NCI-H1092 treated with DMSO at 0.1 percent for 48 hours (cell line): ENCODE data around the gene SRRM5.
"Not testable (repeated sequence)": the region's sequence is repeated elsewhere in the genome, so short reads cannot be mapped to it uniquely, and the experiment has no call there.

Experiments
- DNase-seq: peaks from one replicate; lab custom pipeline; 2025; lab: John Stamatoyannopoulos, UW

The SRRM5 gene

GRCh38 chr19:43638214-43638994 lies 26.5 kb downstream of the SRRM5 start:
- DNase-seq = no peak

GRCh38 chr19:43638995-43639518 lies 27.2 kb downstream of the SRRM5 start:
- no peak for DNase-seq

DNA sequence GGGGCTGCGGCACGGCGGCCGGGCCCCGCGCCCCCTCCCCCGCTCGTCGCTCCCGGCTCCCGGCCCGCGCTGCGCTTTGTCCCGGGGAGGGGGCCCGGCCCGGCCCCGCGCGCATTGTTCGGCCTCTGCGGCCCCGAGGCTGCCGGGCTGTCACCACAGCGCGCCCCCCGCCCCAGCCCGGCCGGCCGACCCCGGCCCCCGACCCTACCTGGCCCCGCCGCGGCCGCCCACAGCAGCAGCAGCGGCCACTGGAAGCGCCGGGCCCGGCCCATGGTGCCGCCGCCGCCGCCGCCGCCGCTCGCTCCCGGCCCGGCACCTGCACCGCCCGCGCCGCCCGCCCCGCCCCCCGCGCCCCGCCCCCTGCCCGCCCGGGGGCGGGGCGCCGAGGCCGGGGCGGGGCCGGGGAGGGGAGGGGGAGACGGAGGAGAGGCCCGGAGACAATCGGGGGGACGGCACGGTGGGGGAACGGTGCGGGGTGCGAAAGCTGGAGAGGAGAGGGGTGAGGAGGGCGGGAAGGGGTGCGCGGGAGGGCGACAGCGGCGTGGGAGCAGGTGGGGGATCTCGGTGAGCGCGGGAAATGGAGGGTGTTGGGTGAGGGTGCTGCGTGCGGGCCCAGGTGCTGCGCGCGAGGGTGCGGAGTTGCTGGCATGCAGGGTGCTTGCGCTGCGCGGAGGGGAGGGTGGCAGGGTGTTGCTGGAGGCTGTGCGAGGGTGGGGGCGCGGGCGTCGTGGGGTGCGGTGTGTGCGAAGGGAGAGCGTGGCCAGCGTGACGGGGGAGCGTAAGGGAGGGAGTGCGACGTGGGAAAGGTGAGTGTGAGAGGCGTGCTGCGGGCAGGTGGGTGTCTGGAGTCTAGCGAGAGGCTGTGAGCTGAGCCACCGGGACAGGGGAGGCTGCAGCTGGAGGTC lies 27.9 kb downstream of the SRRM5 start, which contains the start of gene CADM4:
TSS of gene CADM4 (minus strand) at position 332 of the 905 bp plus-strand sequence. CDS start at position 272, 60 bp downstream.
- DNase-seq = peak; percentile 4

GRCh38 chr19:43640424-43640757 lies 28.5 kb downstream of the SRRM5 start:
- DNase-seq = no peak

GRCh38 chr19:43641333-43641732 lies 29.4 kb downstream of the SRRM5 start:
- no peak for DNase-seq

DNA sequence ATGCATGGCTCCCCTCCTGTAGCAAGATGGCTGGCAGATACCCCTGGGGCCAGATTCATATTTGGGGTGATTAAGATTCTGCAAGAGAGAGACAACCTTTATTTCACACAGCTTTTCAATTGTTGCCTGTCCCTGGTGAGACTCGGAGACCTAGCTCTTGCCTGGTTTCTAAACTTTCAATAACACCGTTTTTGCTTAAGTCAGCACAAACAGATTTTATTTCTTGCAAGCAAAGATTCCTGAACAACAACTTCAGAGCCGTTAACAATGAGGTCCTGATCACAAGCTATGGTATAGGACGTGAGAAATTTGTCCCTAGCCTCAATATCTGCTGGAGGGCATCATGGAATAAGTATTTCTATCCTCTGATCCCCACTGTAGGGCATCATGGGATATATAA lies 30.6 kb downstream of the SRRM5 start:
- DNase-seq = no peak

GRCh38 chr19:43643326-43643725 lies 31.4 kb downstream of the SRRM5 start:
- no peak for DNase-seq

- DNase-seq = no peak
Measured at GRCh38 chr19:43644181-43644580, 32.3 kb downstream of the SRRM5 start.

- DNase-seq = no peak
Measured at GRCh38 chr19:43648633-43649032, 36.7 kb downstream of the SRRM5 start.

GRCh38 chr19:43649514-43649913 lies 37.6 kb downstream of the SRRM5 start:
- no peak for DNase-seq

DNA sequence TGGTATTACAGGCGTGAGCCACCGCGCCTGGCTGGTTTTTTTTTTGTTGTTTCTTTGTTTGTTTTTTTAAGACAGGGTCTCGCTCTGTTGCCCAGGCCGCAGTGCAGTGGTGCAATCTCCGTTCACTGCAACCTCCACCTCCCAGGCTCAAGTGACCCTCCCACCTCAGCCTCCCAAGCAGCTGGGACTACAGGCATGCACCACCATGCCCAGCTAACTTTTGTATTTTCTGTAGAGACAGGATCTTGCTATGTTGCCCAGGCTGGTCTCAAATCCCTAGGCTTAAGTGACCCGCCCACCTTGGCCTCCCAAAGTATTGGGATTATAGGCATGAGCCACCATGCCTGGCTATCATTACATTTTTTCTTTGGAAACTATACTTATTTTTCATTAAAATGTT lies 38.4 kb downstream of the SRRM5 start:
- DNase-seq = not testable (repeated sequence)

DNA sequence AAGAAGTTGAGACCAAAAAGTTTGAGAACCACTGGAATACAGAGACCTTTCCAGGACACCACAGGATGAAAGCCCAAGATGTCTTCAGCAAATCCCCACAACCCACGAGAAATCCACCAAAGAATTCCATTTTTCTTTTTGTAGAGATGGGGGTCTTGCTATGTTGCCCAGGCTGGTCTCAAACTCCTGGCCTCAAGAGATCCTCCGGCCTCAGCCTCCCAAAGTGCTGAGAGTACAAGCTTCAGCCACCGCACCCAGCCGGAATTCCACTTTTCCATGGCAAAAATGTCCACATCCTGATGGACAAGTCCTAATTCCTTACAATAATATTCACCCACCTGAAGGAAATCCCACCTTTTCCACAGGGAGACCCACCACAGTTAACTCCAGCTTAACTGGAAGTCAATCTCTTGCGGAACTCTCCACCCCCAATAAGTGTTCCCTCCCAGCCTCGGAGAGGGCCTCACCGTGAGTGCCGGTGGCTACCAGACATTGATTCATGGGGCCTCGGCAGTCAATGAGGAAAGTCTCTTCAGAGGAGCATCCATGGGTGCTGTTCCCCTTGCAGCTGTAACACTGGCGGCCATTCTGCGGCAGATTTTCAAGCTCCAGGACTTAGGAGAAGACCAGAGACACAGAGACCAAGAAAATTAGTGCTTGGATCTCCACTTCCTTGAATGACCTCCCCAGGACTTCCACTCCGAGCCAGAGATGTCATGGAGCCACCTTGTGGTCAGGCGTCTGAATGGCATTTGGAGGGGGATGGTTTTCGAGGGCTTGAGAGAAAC lies 40.1 kb downstream of the SRRM5 start:
- peak; percentile 11 for DNase-seq

- no peak for DNase-seq
Measured at GRCh38 chr19:43652546-43652874, 40.6 kb downstream of the SRRM5 start.

GRCh38 chr19:43656436-43656835 lies 44.5 kb downstream of the SRRM5 start:
- no peak for DNase-seq

- no peak for DNase-seq
Measured at GRCh38 chr19:43658001-43658400, 46.1 kb downstream of the SRRM5 start.

DNA sequence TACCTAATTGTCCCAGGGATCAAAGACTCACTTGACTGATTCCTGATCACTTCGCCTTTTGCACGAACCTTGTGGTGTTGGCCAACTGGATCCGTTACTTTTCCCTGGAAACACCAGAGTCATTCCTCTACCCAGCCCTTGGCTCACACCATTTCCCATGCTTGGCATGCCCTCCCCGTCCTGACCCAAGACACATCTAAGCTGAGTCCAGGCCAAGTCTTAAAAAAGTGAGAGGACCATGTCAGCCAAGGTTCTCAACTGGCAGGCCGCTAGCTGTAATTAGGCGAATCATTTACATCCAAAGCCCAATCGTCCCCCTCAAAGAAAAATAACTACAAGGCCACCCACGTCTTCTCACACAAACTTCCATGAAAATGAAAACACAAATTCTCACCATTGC lies 46.6 kb downstream of the SRRM5 start:
- DNase-seq = no peak

GRCh38 chr19:43660301-43660970 lies 48.5 kb downstream of the SRRM5 start:
- DNase-seq = no peak

DNA sequence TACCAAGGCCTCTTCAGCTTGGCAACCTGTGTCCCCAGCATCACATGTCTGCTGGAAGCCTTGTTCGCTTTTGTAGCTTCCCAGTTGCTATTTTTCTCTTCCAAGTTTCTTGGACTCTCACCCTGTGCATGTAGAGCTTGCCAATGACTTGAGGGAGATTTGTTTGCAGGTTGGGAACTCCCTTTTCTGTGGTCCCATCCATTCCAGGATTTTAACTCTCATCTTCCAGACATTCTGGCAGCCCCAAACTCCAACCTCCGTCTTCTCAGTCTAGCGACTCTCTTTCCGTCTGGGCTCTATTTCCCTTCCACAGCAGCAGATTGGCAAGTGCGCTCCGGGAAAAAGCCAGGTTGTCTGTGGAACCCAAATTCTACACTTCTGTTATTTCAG lies 49.1 kb downstream of the SRRM5 start:
- no peak for DNase-seq

DNA sequence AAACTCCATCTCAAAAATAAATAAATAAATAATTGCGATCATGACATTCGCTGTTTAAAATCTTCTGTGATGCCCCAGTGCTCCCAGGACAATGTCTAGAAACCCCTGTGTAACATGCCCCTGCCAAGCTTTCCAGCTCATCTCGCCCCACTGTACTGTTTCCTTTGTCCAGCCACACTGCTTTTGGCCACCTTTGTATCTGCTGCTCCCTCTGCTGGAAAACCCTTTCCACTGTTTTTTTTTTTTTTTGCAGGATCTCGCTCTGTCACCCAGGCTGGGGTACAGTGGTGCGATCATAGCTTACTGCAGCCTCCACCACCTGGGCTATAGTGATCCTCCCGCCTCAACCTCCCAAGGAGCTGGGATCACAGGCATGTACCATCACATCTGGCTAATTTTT lies 50.6 kb downstream of the SRRM5 start:
- DNase-seq = no peak

DNA sequence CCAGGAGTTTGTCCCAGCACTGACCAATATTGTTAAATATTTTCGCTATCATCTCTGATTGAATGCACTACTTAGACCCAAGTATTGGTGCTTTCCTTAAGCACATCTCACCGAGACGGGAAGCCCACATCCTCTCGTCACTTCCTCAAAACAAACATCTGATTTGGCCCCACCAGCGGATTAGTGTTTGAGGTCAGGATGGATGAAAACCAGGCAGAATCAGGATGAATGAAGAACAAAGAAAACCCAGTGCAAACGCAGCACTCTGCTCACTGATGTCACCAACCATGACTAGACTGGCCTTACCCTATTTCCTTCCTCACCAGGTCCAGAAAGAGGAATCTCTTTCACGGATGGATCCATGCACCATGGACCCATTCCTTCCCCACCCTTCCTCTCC lies 52.1 kb downstream of the SRRM5 start:
- DNase-seq = no peak
